ENCODE measurements around the gene PHLPP1.
"Not testable (repeated sequence)": the region's sequence is repeated elsewhere in the genome, so short reads cannot be mapped to it uniquely, and the experiment has no call there.

The PHLPP1 gene

DNA sequence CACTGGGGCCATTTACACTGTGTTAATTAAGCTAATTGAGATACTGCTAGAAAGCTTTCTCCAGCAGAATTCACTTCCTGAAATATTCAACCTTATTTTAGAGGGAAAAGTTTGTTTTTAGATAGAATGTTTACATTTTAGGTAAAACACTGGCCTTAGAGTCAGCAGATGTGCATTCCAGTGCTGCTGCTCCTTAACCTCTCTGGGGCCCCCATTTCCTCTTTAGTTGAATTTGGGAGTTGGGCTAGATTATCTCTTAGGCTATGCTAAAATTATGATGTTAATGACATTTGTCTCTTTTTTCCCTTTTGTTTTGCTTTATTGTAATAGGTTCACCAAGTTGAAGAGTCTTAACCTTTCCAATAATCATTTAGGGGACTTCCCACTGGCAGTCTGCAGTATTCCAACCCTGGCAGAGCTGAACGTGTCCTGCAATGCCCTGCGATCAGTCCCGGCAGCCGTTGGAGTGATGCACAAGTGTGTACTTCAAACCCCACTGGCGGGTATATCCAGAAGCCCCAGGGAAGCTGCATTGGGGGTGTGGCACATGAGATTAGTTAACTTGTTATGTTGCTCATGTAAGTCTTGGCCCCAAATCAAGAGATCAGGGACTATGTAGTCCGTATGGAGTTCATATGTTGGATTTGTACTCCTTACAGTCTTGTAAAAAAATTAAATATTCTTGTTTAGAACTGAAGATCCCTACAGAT lies 179.5 kb downstream of the PHLPP1 start:
- DNase-seq (ENCODE audit: low read depth), result no peak

GRCh38 chr18:62897153-62897552 lies 181.8 kb downstream of the PHLPP1 start:
- DNase-seq (ENCODE audit: low read depth), result no peak

DNA sequence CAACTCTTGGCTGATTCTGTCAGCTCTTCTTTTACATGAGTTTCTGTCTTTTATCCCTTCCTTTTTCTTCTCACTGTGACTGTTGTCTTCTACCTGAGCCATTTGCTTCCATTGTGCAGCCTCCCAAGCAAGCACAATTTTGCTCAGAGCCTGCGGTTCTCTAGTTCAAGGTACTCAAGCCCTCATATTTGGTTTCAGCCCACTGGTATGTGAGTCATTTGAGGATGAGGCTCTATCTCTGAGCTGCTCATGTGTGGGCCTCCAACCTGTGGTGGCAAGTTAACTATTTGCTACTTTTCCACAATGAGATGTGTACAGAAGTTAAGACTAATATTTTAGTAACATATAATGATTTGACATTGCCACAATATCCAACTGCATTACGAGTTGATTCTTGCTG lies 183.0 kb downstream of the PHLPP1 start:
- DNase-seq (ENCODE audit: low read depth), result no peak

DNA sequence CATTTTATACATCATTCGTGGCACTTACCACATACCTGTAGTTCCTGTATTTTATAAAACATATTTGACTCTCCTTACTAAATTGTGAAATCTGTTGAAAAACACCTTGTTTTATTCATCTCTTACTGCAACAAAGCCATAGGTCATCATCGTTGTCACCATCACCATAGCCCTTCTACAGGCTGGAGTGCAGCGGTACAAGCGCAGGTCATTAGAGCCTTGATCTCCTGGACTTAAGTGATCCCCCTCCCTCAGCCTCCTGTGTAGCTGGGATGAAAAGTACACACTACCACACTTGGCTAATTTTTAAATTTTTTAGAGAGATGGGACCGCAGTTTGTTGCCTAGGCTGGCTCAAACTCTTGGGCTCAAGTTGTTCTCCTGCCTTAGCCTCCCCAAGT lies 184.2 kb downstream of the PHLPP1 start:
- DNase-seq (ENCODE audit: low read depth), result no peak

DNA sequence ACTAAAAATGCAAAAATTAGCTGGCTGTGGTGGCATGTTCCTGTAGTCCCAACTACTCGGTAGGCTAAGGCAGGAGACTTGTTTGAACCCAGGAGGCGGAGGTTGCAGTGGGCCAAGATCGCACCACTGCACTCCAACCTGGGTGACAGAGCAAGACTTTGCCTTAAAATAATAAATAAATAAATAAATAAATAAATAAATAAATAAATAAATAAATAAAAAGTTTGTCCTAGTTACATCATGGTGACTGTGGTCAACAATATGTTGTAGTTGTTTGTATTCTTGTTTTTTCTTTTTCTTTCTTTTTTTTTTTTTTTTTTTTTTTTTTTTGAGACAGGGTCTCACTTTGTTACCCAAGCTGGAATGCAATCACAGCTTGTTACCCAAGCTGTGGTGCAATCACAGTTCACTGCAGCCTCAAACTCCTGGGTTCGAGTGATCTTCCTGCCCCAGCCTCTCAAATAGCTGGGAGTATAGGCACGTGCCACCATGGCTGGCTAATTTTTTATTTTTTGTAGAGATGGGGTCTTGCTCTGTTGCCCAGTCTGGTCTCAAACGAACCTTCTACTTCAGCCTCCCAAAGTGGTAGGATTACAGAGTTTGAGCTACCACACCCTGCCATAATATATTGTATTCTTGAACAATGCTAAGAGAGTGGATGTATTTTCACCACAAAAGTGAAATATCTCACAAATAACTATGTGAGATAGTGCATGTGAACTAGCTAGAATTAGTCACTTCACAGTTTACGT lies 185.0 kb downstream of the PHLPP1 start:
- DNase-seq (ENCODE audit: low read depth), result no peak

DNA sequence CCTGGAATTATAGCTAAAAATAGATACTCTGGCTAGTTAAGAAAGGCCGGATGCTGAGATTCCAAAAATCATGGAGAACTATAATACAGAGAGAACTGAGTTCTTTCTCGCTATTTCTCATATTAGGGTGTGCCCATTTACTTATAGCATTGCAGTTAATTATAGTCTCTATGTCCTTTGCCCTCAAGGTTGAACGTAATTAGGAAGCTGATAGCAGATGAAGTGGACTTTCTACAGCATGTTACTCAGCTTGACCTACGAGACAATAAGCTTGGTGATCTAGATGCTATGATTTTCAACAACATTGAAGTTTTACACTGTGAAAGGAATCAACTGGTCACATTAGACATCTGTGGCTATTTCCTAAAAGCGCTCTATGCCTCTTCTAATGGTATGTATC lies 187.4 kb downstream of the PHLPP1 start:
- no peak for DNase-seq (ENCODE audit: low read depth)

DNA sequence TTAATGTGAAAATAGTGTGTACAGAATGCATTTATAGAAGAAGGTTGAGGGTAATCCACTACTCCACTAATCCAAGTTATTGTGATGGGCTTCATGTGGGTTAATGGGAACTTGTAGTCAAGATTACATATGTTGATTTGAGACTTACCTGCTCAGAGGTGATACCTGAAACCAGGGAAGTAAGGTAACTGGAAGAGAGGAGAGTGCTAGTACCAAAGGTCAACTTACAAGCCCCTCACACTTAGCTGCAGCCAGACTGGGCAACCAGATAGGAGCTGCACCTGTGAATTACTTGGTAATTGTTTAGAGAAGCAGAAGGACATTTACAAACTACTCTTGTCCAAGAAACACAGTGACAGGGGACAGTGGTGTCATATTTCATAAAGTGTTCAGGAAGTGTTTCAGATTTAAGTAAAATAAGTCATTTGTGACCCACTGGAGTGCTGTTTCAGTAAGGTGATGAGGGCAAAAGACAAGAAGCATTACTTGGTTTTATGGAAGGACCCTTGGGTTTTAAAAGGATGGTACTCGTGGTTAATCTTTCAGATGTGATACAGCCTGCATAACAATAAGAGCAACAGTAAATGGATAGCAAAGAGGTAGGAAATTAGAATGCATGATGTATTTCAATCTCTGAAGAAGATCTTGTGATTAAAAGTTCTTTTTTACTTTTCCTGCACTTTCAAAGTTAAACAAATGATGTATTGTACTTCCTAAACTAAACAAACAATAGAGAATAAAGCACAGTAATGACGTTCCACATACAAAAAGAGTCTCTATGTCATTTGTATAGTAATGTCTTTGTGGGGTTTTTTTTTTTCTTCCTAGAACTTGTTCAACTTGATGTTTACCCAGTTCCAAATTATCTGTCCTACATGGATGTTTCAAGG lies 189.3 kb downstream of the PHLPP1 start:
- DNase-seq (ENCODE audit: low read depth), result no peak

DNA sequence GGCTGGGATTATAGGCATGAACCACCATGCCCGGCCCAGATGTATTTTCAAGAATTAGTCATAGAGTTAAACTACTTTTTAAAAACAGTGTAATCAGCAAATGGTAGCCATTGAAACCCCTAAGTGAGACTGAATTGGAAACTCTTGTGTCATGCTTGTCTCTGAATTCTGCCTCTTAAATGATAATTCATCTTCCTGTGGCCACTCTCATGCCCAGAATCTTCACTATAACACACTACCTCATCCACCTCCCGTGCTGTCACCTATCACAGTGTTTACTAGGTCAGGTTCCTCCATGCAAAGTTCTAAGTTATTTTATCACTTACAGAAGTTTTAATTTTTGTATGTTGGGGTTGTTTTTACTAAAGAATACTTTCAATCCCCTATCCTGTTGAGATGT lies 197.5 kb downstream of the PHLPP1 start:
- DNase-seq (ENCODE audit: low read depth), result no peak

GRCh38 chr18:62913824-62914223 lies 198.5 kb downstream of the PHLPP1 start:
- not testable (repeated sequence) for DNase-seq (ENCODE audit: low read depth)

DNA sequence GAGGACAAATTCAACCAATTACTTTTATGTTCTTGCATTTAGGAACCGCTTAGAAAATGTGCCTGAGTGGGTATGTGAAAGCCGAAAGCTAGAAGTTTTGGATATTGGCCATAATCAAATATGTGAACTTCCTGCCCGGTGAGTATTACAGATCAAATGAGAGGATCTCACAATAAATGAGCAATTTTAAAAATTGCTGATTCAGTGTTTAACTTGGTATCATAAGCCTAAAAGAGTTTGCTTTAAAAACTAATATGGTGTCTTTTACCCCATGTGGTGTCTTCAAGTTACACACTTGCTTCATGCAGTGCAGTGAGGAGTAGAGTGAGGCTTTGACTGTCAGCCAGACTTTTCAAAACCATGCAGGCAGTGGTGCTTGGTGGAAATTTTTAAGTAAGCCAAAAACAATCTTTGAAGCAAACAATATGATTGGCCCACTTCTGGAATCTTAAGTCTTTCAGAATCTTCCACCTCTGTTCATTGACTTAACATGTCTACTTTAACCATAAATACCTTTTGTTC lies 199.6 kb downstream of the PHLPP1 start:
- DNase-seq (ENCODE audit: low read depth), result no peak

- no peak for DNase-seq (ENCODE audit: low read depth)
Observed at GRCh38 chr18:62918361-62918760, 203.0 kb downstream of the PHLPP1 start.

DNA sequence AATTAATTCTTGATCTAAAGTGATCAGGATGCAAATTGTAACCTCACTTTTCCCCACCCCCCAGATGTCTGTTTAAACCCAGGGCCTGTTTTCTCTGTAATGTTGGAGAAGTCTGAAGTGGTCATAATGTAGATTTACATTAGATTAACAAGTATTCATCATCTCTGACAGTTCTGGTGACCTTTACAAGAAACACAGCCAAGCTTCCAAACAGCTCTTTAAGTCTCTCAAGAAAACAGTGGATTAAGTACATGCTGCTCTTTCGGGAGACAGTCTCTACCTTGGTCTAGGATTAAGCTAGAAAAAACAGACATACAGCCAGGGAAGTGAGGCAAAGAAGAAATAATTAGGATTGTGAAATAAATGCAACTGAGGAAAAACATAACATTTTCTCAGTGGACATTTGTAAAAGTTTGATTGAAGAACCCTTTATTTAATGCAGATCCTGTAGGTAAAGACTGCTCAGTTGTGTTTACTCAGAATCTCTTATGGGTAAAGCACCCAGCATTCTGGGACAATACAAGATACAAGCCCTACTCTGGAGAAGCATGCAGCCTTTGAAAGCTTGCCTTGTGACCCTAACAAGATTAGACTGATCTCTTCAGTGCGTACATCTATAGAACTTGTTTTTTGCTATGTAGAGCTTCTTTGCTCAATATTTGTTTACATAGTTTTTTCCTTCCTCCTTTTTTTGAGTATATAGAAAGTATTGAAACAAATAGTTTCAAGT lies 203.9 kb downstream of the PHLPP1 start:
- DNase-seq (ENCODE audit: low read depth), result no peak

DNA sequence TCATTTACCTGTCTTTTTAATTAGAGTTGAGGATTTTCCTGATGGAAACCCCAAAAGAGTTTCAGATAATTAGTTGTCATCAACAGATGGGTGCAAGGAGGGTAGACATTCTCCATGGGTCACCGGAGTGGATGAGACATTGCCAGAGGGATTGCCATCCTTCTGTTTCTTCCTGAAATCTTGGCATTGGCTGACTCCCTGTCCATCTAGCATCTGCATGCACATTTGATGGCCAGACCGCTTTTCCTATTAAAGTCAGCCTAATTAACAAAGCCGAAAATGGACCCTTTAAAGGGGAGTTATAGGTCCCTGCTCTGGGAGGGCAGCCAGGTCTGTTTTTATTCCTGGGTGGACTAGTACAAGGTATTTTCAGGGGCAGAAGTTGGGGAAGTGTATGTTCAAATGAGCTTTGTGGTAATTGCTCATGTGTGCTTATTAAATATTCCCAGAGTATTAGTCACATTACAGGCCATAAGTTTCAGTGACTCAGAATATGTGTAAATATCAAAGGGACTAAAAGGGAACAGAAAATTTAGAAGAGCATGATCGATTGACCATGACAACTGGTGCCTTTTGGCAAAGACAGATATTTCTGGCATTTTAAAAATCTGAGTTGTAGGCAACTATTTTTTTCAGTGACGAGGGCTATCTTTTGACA lies 209.8 kb downstream of the PHLPP1 start:
- no peak for DNase-seq (ENCODE audit: low read depth)

DNA sequence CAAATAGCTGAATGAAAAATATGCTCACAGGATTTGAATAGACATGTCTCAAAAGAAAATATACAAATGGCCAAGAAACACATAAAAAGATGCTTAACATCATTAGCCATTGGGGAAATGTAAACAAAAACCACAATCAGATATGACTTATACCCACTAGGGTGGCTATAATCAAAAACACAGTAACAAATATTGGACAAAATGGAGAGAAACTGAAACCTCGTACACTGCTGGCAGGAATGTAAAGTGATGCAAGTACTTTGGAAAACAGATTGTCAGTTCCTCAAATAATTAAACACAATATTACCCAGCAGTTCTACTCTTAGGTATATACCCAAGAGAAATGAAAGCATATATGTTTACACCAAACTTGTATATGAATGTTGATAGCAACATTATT lies 213.0 kb downstream of the PHLPP1 start:
- no peak for DNase-seq (ENCODE audit: low read depth)

- no peak for DNase-seq (ENCODE audit: low read depth)
Observed at GRCh38 chr18:62933261-62933887, 218.0 kb downstream of the PHLPP1 start.

GRCh38 chr18:62935994-62936393 lies 220.7 kb downstream of the PHLPP1 start:
- no peak for DNase-seq (ENCODE audit: low read depth)

- DNase-seq (ENCODE audit: low read depth), result no peak
Observed at GRCh38 chr18:62937065-62937464, 221.7 kb downstream of the PHLPP1 start.

DNA sequence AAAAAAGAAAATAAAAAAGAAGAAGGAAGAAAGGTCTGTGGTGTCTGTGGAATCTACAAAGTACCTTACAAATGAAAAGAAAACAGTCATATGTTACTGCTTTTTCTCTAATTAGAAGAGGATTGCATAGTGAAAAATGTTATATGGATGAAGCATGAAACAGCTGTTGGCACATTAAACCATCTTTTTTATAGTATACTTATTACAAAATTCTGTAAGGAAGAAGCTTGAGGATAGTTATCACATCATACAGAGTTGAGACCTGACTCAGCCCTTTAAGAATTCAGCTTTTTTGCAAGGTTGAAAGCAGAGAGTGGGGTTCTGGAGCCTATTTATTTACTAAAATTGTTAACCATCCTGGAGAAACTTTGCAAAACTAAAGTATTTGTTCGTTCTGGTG lies 222.7 kb downstream of the PHLPP1 start:
- no peak for DNase-seq (ENCODE audit: low read depth)

- DNase-seq (ENCODE audit: low read depth), result no peak
Observed at GRCh38 chr18:62938487-62938886, 223.1 kb downstream of the PHLPP1 start.

DNA sequence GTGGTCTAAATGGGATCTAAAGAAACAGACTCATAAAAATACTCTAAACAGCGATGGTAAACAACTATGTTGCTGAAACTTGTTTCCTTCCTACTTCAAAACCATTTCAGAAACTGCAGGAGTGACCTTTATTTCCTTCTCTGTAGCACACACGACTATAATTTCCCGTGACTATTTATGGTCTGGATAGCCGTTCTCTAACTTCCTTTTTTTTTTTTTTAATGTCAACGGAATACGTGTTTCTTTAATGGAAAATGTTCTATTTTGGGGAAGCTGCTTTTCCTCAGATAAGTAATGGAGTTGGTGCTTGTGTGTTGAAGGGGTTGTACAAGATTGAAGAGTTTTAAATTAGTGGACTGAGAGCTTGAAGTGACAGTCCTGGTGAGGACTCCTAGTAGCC lies 224.1 kb downstream of the PHLPP1 start:
- DNase-seq (ENCODE audit: low read depth), result no peak

DNA sequence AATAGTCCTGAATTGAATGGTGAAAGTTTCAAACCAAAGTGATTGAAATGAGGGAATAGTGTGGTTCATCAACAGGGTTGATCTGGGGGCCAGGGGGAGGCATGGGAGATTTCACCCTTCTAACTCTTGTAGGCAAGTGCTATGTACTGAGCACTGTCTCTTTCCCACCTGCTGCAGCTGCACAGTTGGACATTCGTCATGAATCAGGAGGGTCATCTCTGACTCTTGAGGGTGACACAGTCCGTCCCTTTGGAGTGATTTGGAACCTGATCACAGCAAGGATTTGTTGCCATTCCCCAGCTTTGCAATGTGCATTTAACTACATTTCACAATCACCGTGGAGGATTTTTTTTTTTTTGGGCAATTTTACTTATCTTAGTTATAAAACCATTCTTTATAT lies 224.6 kb downstream of the PHLPP1 start:
- DNase-seq (ENCODE audit: low read depth), result no peak
